NOMO-1 (cell line): ENCODE results near the gene ANKRD24.
"Not testable (repeated sequence)": the region's sequence is repeated elsewhere in the genome, so short reads cannot be mapped to it uniquely, and the experiment has no call there.

Experiments used
- DNase-seq, 2 experiments: peaks; one replicate each; lab custom pipeline; 2025; ENCODE audit not compliant: unreplicated experiment in 2 of 2; lab: John Stamatoyannopoulos, UW

ANKRD24 gene

GRCh38 chr19:4182084-4182810, at the start of gene ANKRD24, which contains the start of gene SIRT6:
TSS of gene ANKRD24 (plus strand) at chr19:4182689. CDS start at chr19:4186426, 3,737 bp downstream.
TSS of gene SIRT6 (minus strand) at chr19:4182563. CDS start at chr19:4182539, 24 bp downstream.
- peak; percentile 93 to 94 for DNase-seq

GRCh38 chr19:4134351-4134750, 48.1 kb upstream of the ANKRD24 start:
- no peak for DNase-seq

GRCh38 chr19:4135386-4135785, 47.1 kb upstream of the ANKRD24 start:
- not testable (repeated sequence) for DNase-seq

- DNase-seq = no peak
Observed at GRCh38 chr19:4136680-4137088, 45.8 kb upstream of the ANKRD24 start.

- DNase-seq = no peak
Observed at GRCh38 chr19:4138445-4138844, 44.0 kb upstream of the ANKRD24 start.

GRCh38 chr19:4139614-4140236, 42.8 kb upstream of the ANKRD24 start:
- peak; percentile 55 to 56 for DNase-seq

- DNase-seq = peak; percentile 65 to 75
Observed at GRCh38 chr19:4140237-4140711, 42.2 kb upstream of the ANKRD24 start.

- not testable (repeated sequence) for DNase-seq
Observed at GRCh38 chr19:4142916-4143315, 39.6 kb upstream of the ANKRD24 start.

- no peak for DNase-seq
Observed at GRCh38 chr19:4144666-4145249, 37.7 kb upstream of the ANKRD24 start.

- no peak for DNase-seq
Observed at GRCh38 chr19:4149518-4150288, 32.8 kb upstream of the ANKRD24 start.

GRCh38 chr19:4151623-4152022, 30.9 kb upstream of the ANKRD24 start:
- DNase-seq = no peak

GRCh38 chr19:4152241-4152998, 30.1 kb upstream of the ANKRD24 start:
- DNase-seq = no peak

- DNase-seq = no peak
Observed at GRCh38 chr19:4154571-4155312, 27.7 kb upstream of the ANKRD24 start.

GRCh38 chr19:4157164-4157563, 25.3 kb upstream of the ANKRD24 start:
- DNase-seq = no peak

- not testable (repeated sequence) for DNase-seq
Observed at GRCh38 chr19:4157971-4158370, 24.5 kb upstream of the ANKRD24 start.

- no peak for DNase-seq
Observed at GRCh38 chr19:4161415-4162077, 20.9 kb upstream of the ANKRD24 start.

GRCh38 chr19:4164262-4164661, 18.2 kb upstream of the ANKRD24 start:
- no peak for DNase-seq

GRCh38 chr19:4171676-4172075, 10.8 kb upstream of the ANKRD24 start:
- no peak for DNase-seq
